HFFc6 (cell line): ENCODE data around the gene BMP6. TPM values are rescaled to one million over a fixed set of nuclear protein-coding genes. Genes with fewer than 3 reads are reported as not detected.

Experiments used
- DNase-seq: peaks from one replicate; pipeline ENCODE4 v3.0.0-alpha.2; 2018
- H3K27ac Mint-ChIP-seq: 2 replicates; pipeline ENCODE4 v1.8.0; 2020; ENCODE audit warnings: mild to moderate bottlenecking, mixed read lengths
- H3K27me3 Mint-ChIP-seq: 2 replicates; pipeline ENCODE4 v1.8.0; 2021; ENCODE audit warnings: mild to moderate bottlenecking, moderate library complexity, mixed read lengths; ENCODE audit not compliant: insufficient read depth
- H3K36me3 Mint-ChIP-seq: 2 replicates; pipeline ENCODE4 v1.8.0; 2021; ENCODE audit warnings: low read depth, mixed read lengths
- H3K4me1 Mint-ChIP-seq: 2 replicates; pipeline ENCODE4 v1.8.0; 2020; ENCODE audit warnings: low read depth, mixed read lengths
- H3K4me3 Mint-ChIP-seq: 2 replicates; pipeline ENCODE4 v1.8.0; 2020; ENCODE audit warnings: mild to moderate bottlenecking, moderate library complexity, mixed read lengths
- H3K9me3 Mint-ChIP-seq: 2 replicates; pipeline ENCODE4 v1.8.0; 2020; ENCODE audit warnings: mild to moderate bottlenecking, mixed read lengths
- total RNA-seq, 6 experiments: library from RNA; stranded (reverse); fragmentation: NEBNext Ultra II Directional; extraction: Animal tissue kit (Norgen Biotek cat#: 25700); gene quantifications; 2 replicates in 1 of 6; 3 replicates in 5 of 6; pipeline ENCODE4 v1.2.3, GENCODE V29; 2021
- TF ChIP-seq, protein P1 (sequence below): fragments of 200-600 bp; sonication (generic); IDR thresholded peaks from 2 replicates; pipeline ENCODE4 v1.5.0; 2021; ENCODE audit warnings: antibody characterized with exemption, mild to moderate bottlenecking

The BMP6 gene
- total RNA-seq, 6 experiments from 2014 or later: 0.05 to 0.43 (median 0.11) TPM; not detected in 1

DNA sequence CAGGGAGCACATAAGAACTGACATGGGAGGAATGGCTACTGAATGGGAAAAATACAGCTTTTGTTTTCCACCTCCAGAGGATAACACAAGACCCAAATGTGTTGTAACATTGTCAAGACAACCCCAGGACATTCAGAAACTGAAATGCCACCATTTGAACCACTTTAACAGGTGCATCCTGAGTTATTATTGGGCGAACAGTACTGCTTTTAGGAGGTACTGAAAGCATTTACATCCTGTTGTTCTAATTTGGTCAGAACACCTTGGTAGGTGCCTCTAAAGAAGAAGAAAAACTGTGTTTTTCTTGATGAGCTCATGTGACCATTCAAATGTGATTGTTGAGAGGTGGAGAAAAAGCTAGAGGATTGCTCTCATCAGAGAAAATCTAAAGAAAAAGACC, 191.1 kb downstream of the BMP6 start:
- TF ChIP-seq, protein P1, sequence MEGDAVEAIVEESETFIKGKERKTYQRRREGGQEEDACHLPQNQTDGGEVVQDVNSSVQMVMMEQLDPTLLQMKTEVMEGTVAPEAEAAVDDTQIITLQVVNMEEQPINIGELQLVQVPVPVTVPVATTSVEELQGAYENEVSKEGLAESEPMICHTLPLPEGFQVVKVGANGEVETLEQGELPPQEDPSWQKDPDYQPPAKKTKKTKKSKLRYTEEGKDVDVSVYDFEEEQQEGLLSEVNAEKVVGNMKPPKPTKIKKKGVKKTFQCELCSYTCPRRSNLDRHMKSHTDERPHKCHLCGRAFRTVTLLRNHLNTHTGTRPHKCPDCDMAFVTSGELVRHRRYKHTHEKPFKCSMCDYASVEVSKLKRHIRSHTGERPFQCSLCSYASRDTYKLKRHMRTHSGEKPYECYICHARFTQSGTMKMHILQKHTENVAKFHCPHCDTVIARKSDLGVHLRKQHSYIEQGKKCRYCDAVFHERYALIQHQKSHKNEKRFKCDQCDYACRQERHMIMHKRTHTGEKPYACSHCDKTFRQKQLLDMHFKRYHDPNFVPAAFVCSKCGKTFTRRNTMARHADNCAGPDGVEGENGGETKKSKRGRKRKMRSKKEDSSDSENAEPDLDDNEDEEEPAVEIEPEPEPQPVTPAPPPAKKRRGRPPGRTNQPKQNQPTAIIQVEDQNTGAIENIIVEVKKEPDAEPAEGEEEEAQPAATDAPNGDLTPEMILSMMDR: no peak
- H3K27me3 Mint-ChIP-seq: peaks cover 2% of the 10 kb centered on the region
- no peaks in the 10 kb centered on the region for H3K36me3 Mint-ChIP-seq
- no peaks in the 10 kb centered on the region for H3K9me3 Mint-ChIP-seq
- H3K4me3 Mint-ChIP-seq: no peak overlapping the region
- no peak overlapping the region for H3K27ac Mint-ChIP-seq
- no peaks in the 10 kb centered on the region for H3K4me1 Mint-ChIP-seq
- no peak for DNase-seq

DNA sequence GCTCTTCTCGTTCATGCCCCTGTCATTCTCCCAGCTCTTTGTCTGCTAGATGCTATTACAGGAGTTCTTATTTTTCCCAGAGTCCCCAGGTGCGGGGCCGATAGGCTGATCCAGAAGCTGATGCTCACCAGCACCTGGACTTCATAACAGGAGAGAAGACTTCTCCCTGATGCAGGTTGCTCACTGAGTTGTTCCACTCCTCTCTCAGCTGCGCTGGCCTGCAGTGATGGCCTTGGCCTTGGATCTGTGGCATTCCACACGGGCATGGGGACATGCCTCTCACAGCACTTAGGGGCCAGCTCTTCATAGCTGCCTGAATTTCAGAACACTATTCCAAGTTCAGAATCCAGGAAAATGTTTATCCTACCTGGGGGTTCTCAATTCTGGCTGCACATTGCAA, 191.8 kb downstream of the BMP6 start:
- Mint-ChIP-seq H3K27ac (no peak overlapping the region), H3K4me3 (no peak overlapping the region), H3K36me3 (no peaks in the 10 kb centered on the region), H3K27me3 (peaks cover 2% of the 10 kb centered on the region), H3K9me3 (no peaks in the 10 kb centered on the region), H3K4me1 (no peaks in the 10 kb centered on the region)
- TF ChIP-seq, protein P1: no peak
- no peak for DNase-seq

DNA sequence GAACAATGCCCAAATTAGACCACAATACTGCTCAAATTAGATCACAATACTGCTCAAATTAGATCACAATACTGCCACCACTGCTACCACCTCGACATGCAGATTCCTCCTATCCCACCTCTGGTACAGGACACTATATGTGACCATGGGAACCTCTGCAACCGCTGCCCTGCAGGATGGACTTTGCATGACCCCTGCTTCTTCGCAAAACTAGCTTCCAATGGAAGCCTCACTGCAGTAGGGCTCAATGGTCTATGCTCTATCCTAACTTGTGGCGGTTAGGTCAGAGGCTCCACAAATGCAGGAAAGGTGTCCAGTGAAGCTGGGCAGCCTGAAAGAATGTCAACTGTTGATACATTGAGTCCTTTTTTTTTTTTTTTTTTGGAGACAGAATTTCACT, 192.5 kb downstream of the BMP6 start:
- TF ChIP-seq, protein P1: no peak
- no peak overlapping the region for H3K27ac Mint-ChIP-seq
- H3K27me3 Mint-ChIP-seq: peaks cover 2% of the 10 kb centered on the region
- no peaks in the 10 kb centered on the region for H3K9me3 Mint-ChIP-seq
- H3K36me3 Mint-ChIP-seq: no peaks in the 10 kb centered on the region
- H3K4me1 Mint-ChIP-seq: no peaks in the 10 kb centered on the region
- no peak overlapping the region for H3K4me3 Mint-ChIP-seq
- DNase-seq: no peak

DNA sequence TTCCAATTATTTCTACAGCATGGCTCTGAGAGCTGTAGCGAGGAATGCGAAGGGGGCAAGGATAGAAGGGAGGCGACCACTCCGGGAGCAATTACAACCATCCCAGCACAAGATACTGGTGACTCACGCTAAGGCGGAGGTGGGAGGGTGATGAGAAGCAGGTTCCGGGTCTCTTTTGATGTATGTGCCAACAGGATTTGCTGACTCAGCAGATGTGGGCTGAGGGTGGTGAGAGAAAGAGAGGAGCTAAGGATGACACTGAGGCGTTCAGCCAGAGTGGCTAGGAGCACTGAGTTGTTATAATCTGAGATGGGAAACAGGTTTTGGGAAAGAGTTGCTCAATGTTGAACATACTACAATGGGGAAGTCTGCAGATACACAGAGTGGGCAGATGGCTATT, 194.0 kb downstream of the BMP6 start:
- Mint-ChIP-seq H3K4me3 (no peak overlapping the region), H3K36me3 (no peaks in the 10 kb centered on the region), H3K27ac (no peak overlapping the region), H3K4me1 (no peaks in the 10 kb centered on the region), H3K9me3 (no peaks in the 10 kb centered on the region), H3K27me3 (peaks cover 4% of the 10 kb centered on the region)
- TF ChIP-seq, protein P1: no peak
- DNase-seq: no peak

DNA sequence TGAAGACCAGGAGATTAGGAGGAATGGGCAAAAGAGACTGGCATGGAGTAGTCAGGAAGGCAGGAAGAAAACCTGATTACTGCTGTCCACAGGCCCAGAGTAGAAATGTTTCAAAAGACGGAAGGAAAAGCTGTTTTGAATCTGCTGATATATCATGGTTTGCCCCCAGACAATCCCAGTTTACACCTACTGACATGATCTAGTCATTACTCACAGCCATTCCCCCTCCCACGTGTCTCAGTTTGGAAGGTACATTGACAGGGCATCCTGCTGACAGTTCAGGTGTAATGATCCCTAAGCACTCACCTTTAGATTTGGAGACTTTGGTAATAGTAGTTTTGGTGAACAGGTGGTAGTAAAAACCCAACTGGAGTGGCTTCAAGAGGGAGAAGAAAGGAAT, 194.5 kb downstream of the BMP6 start:
- TF ChIP-seq, protein P1: no peak
- H3K27ac Mint-ChIP-seq: no peak overlapping the region
- no peaks in the 10 kb centered on the region for H3K36me3 Mint-ChIP-seq
- no peak overlapping the region for H3K4me3 Mint-ChIP-seq
- peaks cover 4% of the 10 kb centered on the region for H3K27me3 Mint-ChIP-seq
- no peak for DNase-seq
- H3K4me1 Mint-ChIP-seq: no peaks in the 10 kb centered on the region
- no peaks in the 10 kb centered on the region for H3K9me3 Mint-ChIP-seq

DNA sequence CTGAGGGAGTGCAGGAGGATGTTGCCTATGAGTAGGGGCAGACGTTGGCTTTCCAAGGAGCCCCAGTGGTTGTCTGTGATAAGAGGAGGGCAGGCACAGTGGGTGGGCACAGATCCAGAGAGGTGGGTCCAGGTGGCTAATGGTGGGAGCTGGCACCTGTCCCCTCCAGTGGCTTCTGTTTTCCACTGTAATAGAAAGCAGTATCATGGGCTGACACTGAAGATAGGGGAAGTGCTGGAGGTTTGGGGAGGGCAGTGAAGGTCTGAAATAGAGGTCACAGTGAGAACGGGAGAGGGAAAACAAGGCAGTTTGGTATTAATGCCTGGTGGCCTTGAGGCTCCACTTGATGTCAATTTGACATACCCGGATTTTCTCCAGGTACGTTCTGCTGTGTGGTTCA, 195.1 kb downstream of the BMP6 start:
- H3K4me1 Mint-ChIP-seq: no peaks in the 10 kb centered on the region
- H3K36me3 Mint-ChIP-seq: no peaks in the 10 kb centered on the region
- TF ChIP-seq, protein P1: no peak
- H3K4me3 Mint-ChIP-seq: no peak overlapping the region
- peaks cover 4% of the 10 kb centered on the region for H3K27me3 Mint-ChIP-seq
- H3K27ac Mint-ChIP-seq: no peak overlapping the region
- DNase-seq: no peak
- H3K9me3 Mint-ChIP-seq: no peaks in the 10 kb centered on the region
